WTC11 (cell line): ENCODE results near the gene CCDC134. TPM values are rescaled to one million over a fixed set of nuclear protein-coding genes. Genes with fewer than 3 reads are reported as not detected.

Source experiments
- ATAC-seq: fragments of 200-7000 bp; cut with Tn5 transposase; 2 replicates; pipeline ENCODE4 v1.10.0; 2021; ENCODE audit warnings: mild to moderate bottlenecking, moderate library complexity
- CTCF ChIA-PET: fragments of 300-600 bp; sonication (Branson Sonifier 250); formaldehyde crosslinking; loops from one replicate; lab custom pipeline; 2021; ENCODE audit warnings: antibody characterized with exemption; lab: Charles Lee
- POLR2A ChIA-PET: fragments of 350-600 bp; sonication (Branson Sonifier 250); formaldehyde crosslinking; loops from one replicate; lab custom pipeline; 2021; ENCODE audit warnings: antibody characterized with exemption; lab: Charles Lee
- DNase-seq: peaks from one replicate; pipeline ENCODE4 v3.0.0; 2021; ENCODE audit warnings: low spot score
- H3K27ac Mint-ChIP-seq: 2 replicates; pipeline ENCODE4 v1.8.0; 2021; ENCODE audit warnings: mixed read lengths
- H3K27me3 Mint-ChIP-seq: 2 replicates; pipeline ENCODE4 v1.8.0; 2021; ENCODE audit warnings: low read depth, mild to moderate bottlenecking, moderate library complexity, mixed read lengths
- H3K36me3 Mint-ChIP-seq: 2 replicates; pipeline ENCODE4 v1.8.0; 2021; ENCODE audit warnings: mixed read lengths
- H3K4me1 Mint-ChIP-seq: 2 replicates; pipeline ENCODE4 v1.8.0; 2022; ENCODE audit warnings: mixed read lengths
- H3K4me3 Mint-ChIP-seq: 2 replicates; pipeline ENCODE4 v1.8.0; 2021; ENCODE audit warnings: mild to moderate bottlenecking, moderate library complexity, mixed read lengths
- H3K9me3 Mint-ChIP-seq: 2 replicates; pipeline ENCODE4 v1.8.0; 2021; ENCODE audit warnings: mixed read lengths
- AFF4 ChIP-seq: sonication (generic); formaldehyde crosslinking; IDR thresholded peaks from 2 replicates; pipeline ENCODE4 v1.8.1; 2023; ENCODE audit warnings: mild to moderate bottlenecking, missing genetic modification reagents, borderline replicate concordance
- ARID4B ChIP-seq: sonication (generic); formaldehyde crosslinking; IDR thresholded peaks from 2 replicates; pipeline ENCODE4 v1.8.0; 2023; ENCODE audit warnings: missing genetic modification reagents, mild to moderate bottlenecking, borderline replicate concordance
- ATF1 ChIP-seq: sonication (generic); formaldehyde crosslinking; IDR thresholded peaks from 2 replicates; pipeline ENCODE4 v1.8.1; 2023; ENCODE audit warnings: mild to moderate bottlenecking, moderate library complexity, missing genetic modification reagents
- E2F1 ChIP-seq: sonication (generic); formaldehyde crosslinking; IDR thresholded peaks from 2 replicates; pipeline ENCODE4 v1.8.0; 2022; ENCODE audit warnings: mild to moderate bottlenecking, missing genetic modification reagents
- ELF4 ChIP-seq: sonication (generic); formaldehyde crosslinking; IDR thresholded peaks from 2 replicates; pipeline ENCODE4 v1.8.1; 2022; ENCODE audit warnings: low read depth, mild to moderate bottlenecking, moderate library complexity, missing genetic modification reagents
- ETV6 ChIP-seq: sonication (generic); formaldehyde crosslinking; IDR thresholded peaks from 2 replicates; pipeline ENCODE4 v1.8.1; 2022; ENCODE audit warnings: mild to moderate bottlenecking, missing genetic modification reagents
- FOXJ3 ChIP-seq: sonication (generic); formaldehyde crosslinking; IDR thresholded peaks from 2 replicates; pipeline ENCODE4 v1.9.0; 2021; ENCODE audit warnings: missing genetic modification reagents, mild to moderate bottlenecking, borderline replicate concordance
- FOXP1 ChIP-seq: sonication (generic); formaldehyde crosslinking; IDR thresholded peaks from 2 replicates; pipeline ENCODE4 v1.8.0; 2022; ENCODE audit warnings: missing genetic modification reagents, mild to moderate bottlenecking, moderate library complexity, borderline replicate concordance
- FOXP4 ChIP-seq: sonication (generic); formaldehyde crosslinking; IDR thresholded peaks from 2 replicates; pipeline ENCODE4 v1.8.0; 2022; ENCODE audit warnings: mild to moderate bottlenecking, missing genetic modification reagents
- GTF2I ChIP-seq: fragments of 250-450 bp; sonication (Bioruptor Pico); conservative IDR thresholded peaks from 2 replicates; pipeline ENCODE4 v1.4.0; 2021; ENCODE audit warnings: mild to moderate bottlenecking
- HMGA2 ChIP-seq: fragments of 250-450 bp; sonication (Bioruptor Pico); IDR thresholded peaks from 2 replicates; pipeline ENCODE4 v1.4.0; 2021; ENCODE audit warnings: mild to moderate bottlenecking, moderate library complexity
- MXD4 ChIP-seq: fragments of 250-450 bp; sonication (Bioruptor Pico); IDR thresholded peaks from 2 replicates; pipeline ENCODE4 v1.8.0; 2021; ENCODE audit warnings: mild to moderate bottlenecking, moderate library complexity, borderline replicate concordance
- MYBL2 ChIP-seq: sonication (generic); formaldehyde crosslinking; IDR thresholded peaks from 2 replicates; pipeline ENCODE4 v1.8.1; 2023; ENCODE audit warnings: mild to moderate bottlenecking, moderate library complexity, missing genetic modification reagents
- NFATC4 ChIP-seq: fragments of 250-450 bp; sonication (Bioruptor Pico); IDR thresholded peaks from 2 replicates; pipeline ENCODE4 v1.9.0; 2021; ENCODE audit warnings: mild to moderate bottlenecking
- NR1H2 ChIP-seq: sonication (generic); formaldehyde crosslinking; IDR thresholded peaks from 2 replicates; pipeline ENCODE4 v1.9.0; 2021; ENCODE audit warnings: mild to moderate bottlenecking, moderate library complexity, missing genetic modification reagents
- RORB ChIP-seq: fragments of 250-450 bp; sonication (Bioruptor Pico); IDR thresholded peaks from 2 replicates; pipeline ENCODE4 v1.9.0; 2021; ENCODE audit warnings: mild to moderate bottlenecking
- SMAD4 ChIP-seq: sonication (generic); formaldehyde crosslinking; IDR thresholded peaks from 2 replicates; pipeline ENCODE4 v1.8.0; 2022; ENCODE audit warnings: mild to moderate bottlenecking, missing genetic modification reagents
- ZBTB21 ChIP-seq: sonication (generic); formaldehyde crosslinking; IDR thresholded peaks from 2 replicates; pipeline ENCODE4 v1.8.1; 2023; ENCODE audit warnings: mild to moderate bottlenecking, missing genetic modification reagents, borderline replicate concordance
- ZBTB43 ChIP-seq: sonication (generic); formaldehyde crosslinking; IDR thresholded peaks from 2 replicates; pipeline ENCODE4 v1.8.1; 2023; ENCODE audit warnings: mild to moderate bottlenecking, missing genetic modification reagents
- ZNF121 ChIP-seq: sonication (generic); formaldehyde crosslinking; IDR thresholded peaks from 2 replicates; pipeline ENCODE4 v1.8.0; 2023; ENCODE audit warnings: missing genetic modification reagents
- ZNF219 ChIP-seq: sonication (generic); formaldehyde crosslinking; IDR thresholded peaks from 2 replicates; pipeline ENCODE4 v1.8.0; 2023; ENCODE audit warnings: missing genetic modification reagents, mild to moderate bottlenecking, borderline replicate concordance
- ZNF317 ChIP-seq: sonication (generic); formaldehyde crosslinking; IDR thresholded peaks from 2 replicates; pipeline ENCODE4 v1.8.1; 2023; ENCODE audit warnings: low read depth, mild to moderate bottlenecking, moderate library complexity, missing genetic modification reagents, borderline replicate concordance
- ZNF423 ChIP-seq: fragments of 250-450 bp; sonication (Bioruptor Pico); IDR thresholded peaks from 2 replicates; pipeline ENCODE4 v2.1.2; 2022; ENCODE audit warnings: mild to moderate bottlenecking, moderate library complexity
- total RNA-seq: library from RNA; stranded (reverse); gene quantifications from 3 replicates; pipeline ENCODE4 v1.2.3, GENCODE V29; 2021

CCDC134 gene
- total RNA-seq, 1 experiment from 2014 or later: 19.0 TPM

- TF ChIP-seq MXD4 (CRISPR knock-in tag) (no peak), GTF2I (no peak), ZNF423 (CRISPR knock-in tag) (no peak), RORB (CRISPR knock-in tag) (no peak), ZNF317 (CRISPR knock-in tag) (no peak)
- TF ChIP-seq, all 79 proteins: peak for 0
These were observed 22.6 kb upstream of the CCDC134 start (continued) for GRCh38 chr22:41777749-41778425.

GRCh38 chr22:41779929-41780505 is 20.5 kb upstream of the CCDC134 start:
- Mint-ChIP-seq H3K4me3 (no peak overlapping the region), H3K9me3 (no peaks in the 10 kb centered on the region), H3K36me3 (no peaks in the 10 kb centered on the region), H3K4me1 (peaks cover 8% of the 10 kb centered on the region), H3K27ac (no peak overlapping the region), H3K27me3 (peaks cover 7% of the 10 kb centered on the region; the same call in 1 of the 2 replicates)
- POLR2A ChIA-PET: no interaction called here
- DNase-seq: no peak
- TF ChIP-seq ZNF121 (CRISPR knock-in tag) (no peak), FOXP1 (CRISPR knock-in tag) (no peak), ELF4 (CRISPR knock-in tag) (no peak), ZNF317 (CRISPR knock-in tag) (no peak), FOXJ3 (CRISPR knock-in tag) (no peak), ARID4B (CRISPR knock-in tag) (no peak), ZBTB21 (CRISPR knock-in tag) (no peak), SMAD4 (CRISPR knock-in tag) (no peak), ATF1 (CRISPR knock-in tag) (no peak), FOXP4 (CRISPR knock-in tag) (no peak), NR1H2 (CRISPR knock-in tag) (no peak), HMGA2 (CRISPR knock-in tag) (no peak), NFATC4 (CRISPR knock-in tag) (no peak), ZNF423 (CRISPR knock-in tag) (no peak), AFF4 (no peak), E2F1 (CRISPR knock-in tag) (no peak), MYBL2 (CRISPR knock-in tag) (no peak), ZNF219 (CRISPR knock-in tag) (no peak), ETV6 (CRISPR knock-in tag) (no peak), ZBTB43 (CRISPR knock-in tag) (no peak)
- CTCF ChIA-PET: interaction anchor here (0.7 to 6.6 kb wide), 8 partner anchors 12 to 167 kb away, joined by 3 to 36 read pairs (median 6); partner anchors contain the start of genes CCDC134, CENPM and TNFRSF13C
- no peak for ATAC-seq
